C1 segment of cervical spinal cord (tissue), 14 donors: ENCODE measurements around the gene PALLD.

Source experiments
- DNase-seq, 14 donors: peaks; one replicate each; lab custom pipeline; 2025; lab: John Stamatoyannopoulos, UW

Gene PALLD

GRCh38 chr4:168870004-168870403 lies 373.2 kb downstream of the PALLD start:
- DNase-seq, result no peak

GRCh38 chr4:168871632-168872031 lies 374.8 kb downstream of the PALLD start:
- DNase-seq, result no peak

- DNase-seq, result no peak
These were observed 377.2 kb downstream of the PALLD start for GRCh38 chr4:168874083-168874482.

- no peak for DNase-seq
These were observed 379.3 kb downstream of the PALLD start for GRCh38 chr4:168876106-168876505.

- peak in 4 of 14 donors; percentile 26 to 51 (median 28) for DNase-seq
These were observed 380.9 kb downstream of the PALLD start for GRCh38 chr4:168877511-168878491.

GRCh38 chr4:168878623-168879022 lies 381.8 kb downstream of the PALLD start:
- DNase-seq, result no peak

GRCh38 chr4:168879188-168879587 lies 382.3 kb downstream of the PALLD start:
- no peak for DNase-seq

GRCh38 chr4:168880072-168880675 lies 383.3 kb downstream of the PALLD start:
- DNase-seq, result no peak

GRCh38 chr4:168880811-168881595 lies 384.2 kb downstream of the PALLD start:
- no peak for DNase-seq

- no peak for DNase-seq
These were observed 385.0 kb downstream of the PALLD start for GRCh38 chr4:168881781-168882420.

GRCh38 chr4:168882650-168883233 lies 385.9 kb downstream of the PALLD start:
- DNase-seq, result no peak

- DNase-seq, result no peak
These were observed 386.7 kb downstream of the PALLD start for GRCh38 chr4:168883513-168883912.

GRCh38 chr4:168884251-168885124 lies 387.6 kb downstream of the PALLD start:
- DNase-seq, result no peak

GRCh38 chr4:168885400-168885799 lies 388.5 kb downstream of the PALLD start:
- DNase-seq, result no peak

GRCh38 chr4:168886351-168886750 lies 389.5 kb downstream of the PALLD start:
- no peak for DNase-seq

- DNase-seq, result no peak
These were observed 391.0 kb downstream of the PALLD start for GRCh38 chr4:168887809-168888208.

- no peak for DNase-seq
These were observed 391.9 kb downstream of the PALLD start for GRCh38 chr4:168888715-168889215.

- no peak for DNase-seq
These were observed 394.2 kb downstream of the PALLD start for GRCh38 chr4:168891086-168891485.

GRCh38 chr4:168891688-168892087 lies 394.8 kb downstream of the PALLD start:
- DNase-seq, result no peak

GRCh38 chr4:168892475-168892874 lies 395.6 kb downstream of the PALLD start:
- no peak for DNase-seq
